Muscle of arm (tissue), 12 donors: ENCODE data around the gene FNDC1. TPM values are rescaled to one million over a fixed set of nuclear protein-coding genes. Genes with fewer than 3 reads are reported as not detected.
A peak's percentile ranks its signal among the peaks of the same experiment; 100 is the strongest.
"Not testable (repeated sequence)": the region's sequence is repeated elsewhere in the genome, so short reads cannot be mapped to it uniquely, and the experiment has no call there.

ENCODE experiments used
- DNase-seq: peaks from one replicate; pipeline ENCODE4 v3.0.0-alpha.2; 2013
- polyA plus RNA-seq, 12 donors: library from polyadenylated mRNA; unstranded; fragments of 120-200 nt; gene quantifications; one replicate each; pipeline ENCODE4 v1.2.1, GENCODE V29; 2013; ENCODE audit not compliant: insufficient read length in 12 of 12

FNDC1 gene
- polyA plus RNA-seq, 12 donors: 68.9 to 579 (median 202) TPM

DNA sequence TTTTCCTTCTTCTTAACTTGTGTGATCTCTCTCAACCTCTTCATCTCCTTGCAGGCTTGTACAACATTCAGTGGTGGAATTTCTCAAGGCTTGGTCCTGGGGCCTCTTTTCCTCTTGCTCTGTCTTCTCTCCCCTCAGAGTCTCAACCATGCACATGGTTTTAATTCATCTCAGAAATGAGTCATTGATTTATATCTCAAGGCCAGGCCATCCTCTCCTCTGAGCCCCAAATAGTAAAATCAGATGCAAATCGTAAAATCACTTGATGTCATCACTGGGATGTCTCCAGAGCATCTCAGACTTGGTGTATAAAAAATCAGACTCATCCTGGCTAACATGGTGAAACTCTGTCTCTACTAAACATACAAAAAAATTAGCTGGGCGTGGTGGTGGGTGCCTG is 85.0 kb downstream of the FNDC1 start:
- no peak for DNase-seq

DNA sequence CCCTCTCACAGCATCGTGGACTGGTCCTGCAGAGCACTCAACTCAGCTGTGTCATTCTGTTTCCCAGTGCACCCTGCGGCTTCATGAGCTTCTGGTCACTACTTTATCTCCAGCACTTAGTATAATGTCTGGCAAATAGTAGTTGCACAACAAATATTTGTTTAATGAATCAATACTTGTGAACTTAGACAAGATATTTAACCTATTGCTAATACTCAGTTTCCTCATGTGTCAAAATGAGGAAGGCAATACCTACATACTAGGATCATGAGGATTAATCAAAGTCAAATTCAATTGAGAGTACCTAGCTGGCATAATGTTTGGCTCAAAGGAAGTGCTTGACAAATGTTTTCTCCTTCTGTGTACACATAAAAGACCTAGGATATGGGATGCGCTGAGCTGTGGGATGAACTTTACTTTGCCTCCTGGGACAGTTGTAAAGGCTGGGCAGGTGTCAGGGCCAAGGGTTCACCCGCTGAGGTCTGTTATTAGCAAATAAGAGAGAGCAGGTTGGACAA is 86.3 kb downstream of the FNDC1 start:
- DNase-seq: no peak

DNA sequence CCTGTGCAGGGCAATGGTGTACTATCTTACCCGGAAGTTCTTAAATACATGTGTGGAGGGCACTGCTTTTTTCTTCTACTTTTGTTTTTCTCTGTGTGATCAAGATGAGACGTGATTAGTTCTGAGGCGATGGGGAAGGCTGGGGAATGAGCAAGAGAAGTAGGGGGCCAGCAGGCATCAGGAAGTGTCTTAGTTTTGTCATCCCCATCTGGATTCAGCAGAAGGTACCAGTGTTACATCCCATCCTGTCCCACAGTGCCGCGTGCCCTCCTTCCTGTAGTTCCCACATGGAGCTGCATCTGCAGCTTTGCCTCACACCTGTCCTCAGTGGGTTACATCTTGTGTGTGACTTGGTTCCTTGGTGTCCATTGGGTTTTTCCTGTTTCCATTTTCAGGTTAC is 86.9 kb downstream of the FNDC1 start:
- no peak for DNase-seq

DNA sequence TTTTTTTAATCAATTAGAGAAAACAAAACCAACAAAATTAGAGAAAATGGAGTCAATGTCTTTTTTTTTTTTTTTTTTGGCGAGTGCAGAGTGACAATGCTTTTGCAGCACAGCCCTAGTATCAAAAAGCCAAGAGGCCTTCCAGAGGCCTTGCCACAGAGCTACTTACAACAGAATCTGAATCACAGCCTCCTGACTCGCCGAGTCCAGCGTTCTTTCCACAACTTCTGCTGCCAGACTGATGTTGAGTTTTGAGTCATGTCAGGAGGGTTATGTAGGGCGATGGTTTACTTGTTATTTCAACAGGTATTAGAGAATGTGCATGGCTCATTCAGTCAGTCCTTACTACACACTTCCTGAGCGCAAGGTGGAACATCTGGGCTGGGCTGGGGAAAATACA is 88.6 kb downstream of the FNDC1 start:
- DNase-seq: no peak

- DNase-seq: peak; percentile 57
Observed at GRCh38 chr6:159259441-159260125, 90.4 kb downstream of the FNDC1 start.

DNA sequence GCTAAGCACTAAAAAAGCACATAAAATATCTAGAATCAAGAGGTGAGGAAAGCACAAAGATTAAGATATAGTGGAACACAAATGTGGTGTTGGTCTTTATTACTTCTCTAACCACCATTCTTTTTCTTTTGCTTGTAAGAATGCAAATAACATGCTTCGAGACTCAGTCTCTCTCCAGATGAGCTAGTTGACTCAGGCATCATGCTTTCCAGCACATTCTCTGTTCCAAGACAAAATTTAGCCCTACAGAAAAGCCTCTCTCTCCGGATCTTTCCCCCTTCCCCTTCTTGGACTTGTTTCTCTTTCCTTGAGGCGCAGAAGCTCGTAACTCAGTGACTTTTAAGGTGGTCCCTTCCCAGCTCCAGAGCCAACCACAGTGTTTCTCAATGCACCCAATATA is 91.0 kb downstream of the FNDC1 start:
- DNase-seq: no peak

DNA sequence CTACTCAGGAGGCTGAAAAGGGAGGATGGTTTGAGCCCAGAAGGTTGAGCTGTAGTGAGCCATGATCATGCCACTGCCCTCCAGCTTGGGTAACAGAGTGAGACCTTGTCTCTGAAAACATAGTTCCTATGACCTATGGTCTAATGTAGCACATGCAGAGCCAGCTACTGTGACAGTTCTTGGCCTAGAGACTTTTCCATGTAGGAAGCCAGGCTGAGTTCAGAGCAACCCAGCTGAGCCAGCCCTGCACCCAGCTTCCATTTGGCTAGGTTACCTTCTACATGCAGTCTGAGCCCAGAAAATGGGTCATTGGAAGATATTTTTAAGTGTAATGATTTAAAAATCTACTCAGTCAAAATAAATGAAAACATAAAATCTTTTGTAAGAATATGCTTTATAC is 92.8 kb downstream of the FNDC1 start:
- DNase-seq: no peak

DNA sequence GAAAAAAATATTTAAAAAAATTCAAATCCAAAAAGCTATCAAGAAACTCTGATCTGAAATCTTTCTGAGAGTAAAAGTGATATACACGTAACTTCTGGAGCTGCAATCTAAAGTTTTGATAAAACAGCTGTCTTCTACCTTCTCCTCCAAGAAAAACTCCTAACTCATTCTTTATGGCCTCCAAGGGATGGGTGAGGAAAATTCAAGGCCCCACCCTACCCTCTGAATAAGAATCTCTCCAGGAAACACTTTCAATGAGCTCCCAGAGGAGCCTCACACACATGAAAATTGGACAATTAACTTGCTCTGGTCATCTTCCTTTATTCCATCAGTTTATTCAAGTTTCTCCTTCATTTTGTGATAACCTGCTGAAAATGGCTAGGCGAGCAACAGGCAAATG is 93.4 kb downstream of the FNDC1 start:
- DNase-seq: no peak

DNA sequence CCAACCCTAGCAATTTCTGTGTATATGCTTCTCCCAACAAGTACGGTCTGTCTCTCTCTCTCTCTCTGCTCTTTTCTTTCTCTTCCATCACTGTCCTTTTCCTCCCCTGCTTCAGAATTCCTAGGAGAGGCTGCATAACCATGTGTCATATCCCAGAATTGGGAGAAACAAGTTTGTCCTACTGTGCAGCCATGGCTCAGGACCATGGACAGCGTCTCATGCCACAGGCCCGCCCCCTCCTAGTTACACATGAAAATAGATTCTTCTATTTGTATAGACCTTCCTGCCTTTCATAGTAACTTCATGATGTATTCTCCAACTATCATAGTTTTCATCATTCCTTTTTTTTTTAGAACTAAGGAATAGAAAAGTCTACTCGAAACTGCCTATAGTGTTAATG is 98.0 kb downstream of the FNDC1 start:
- peak; percentile 44 for DNase-seq

GRCh38 chr6:159268511-159268910 is 99.3 kb downstream of the FNDC1 start:
- DNase-seq: no peak

GRCh38 chr6:159271257-159271656 is 102.1 kb downstream of the FNDC1 start:
- DNase-seq: no peak

DNA sequence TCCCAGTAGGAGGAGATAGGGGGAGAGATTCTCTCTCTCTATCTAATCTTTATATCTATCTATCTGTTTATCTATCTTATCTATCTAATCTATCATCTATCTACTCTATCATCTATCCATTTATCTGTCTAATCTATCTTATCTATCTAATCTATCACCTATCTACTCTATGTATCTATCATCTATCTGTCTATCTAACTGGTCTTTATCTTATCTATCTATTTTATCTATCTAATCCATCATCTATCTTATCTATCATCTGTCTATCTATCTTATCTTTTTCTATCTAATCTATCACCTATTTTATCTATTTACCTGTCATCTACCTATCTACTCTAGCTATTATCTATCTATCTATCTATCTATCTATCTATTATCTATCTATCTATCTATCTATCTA is 109.4 kb downstream of the FNDC1 start:
- no peak for DNase-seq

- no peak for DNase-seq
Observed at GRCh38 chr6:159279790-159280277, 110.6 kb downstream of the FNDC1 start.

DNA sequence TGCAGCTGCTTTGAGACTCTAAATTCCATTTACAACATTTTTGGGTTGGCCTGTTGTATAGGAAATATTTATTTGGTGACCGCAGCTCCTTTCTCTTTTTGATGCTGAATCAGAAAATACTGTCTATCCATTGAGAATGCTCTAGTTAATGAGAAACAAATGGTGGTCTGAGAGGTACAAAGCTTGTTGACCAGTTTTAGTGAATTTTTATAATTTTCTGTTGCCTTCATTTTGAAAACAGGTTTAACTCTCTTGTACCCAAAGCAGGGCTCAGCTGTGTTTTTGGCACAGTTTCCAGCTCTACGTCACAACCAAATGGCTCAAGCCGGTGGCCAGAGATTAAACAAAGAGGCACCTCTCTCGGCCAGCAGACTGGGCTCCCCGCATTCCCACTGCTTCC is 113.2 kb downstream of the FNDC1 start:
- DNase-seq: peak; percentile 61

- DNase-seq: not testable (repeated sequence)
Observed at GRCh38 chr6:159284661-159285060, 115.5 kb downstream of the FNDC1 start.

- no peak for DNase-seq
Observed at GRCh38 chr6:159298840-159299239, 129.6 kb downstream of the FNDC1 start.

- no peak for DNase-seq
Observed at GRCh38 chr6:159299566-159299965, 130.4 kb downstream of the FNDC1 start.

GRCh38 chr6:159301277-159301676 is 132.1 kb downstream of the FNDC1 start:
- no peak for DNase-seq

DNA sequence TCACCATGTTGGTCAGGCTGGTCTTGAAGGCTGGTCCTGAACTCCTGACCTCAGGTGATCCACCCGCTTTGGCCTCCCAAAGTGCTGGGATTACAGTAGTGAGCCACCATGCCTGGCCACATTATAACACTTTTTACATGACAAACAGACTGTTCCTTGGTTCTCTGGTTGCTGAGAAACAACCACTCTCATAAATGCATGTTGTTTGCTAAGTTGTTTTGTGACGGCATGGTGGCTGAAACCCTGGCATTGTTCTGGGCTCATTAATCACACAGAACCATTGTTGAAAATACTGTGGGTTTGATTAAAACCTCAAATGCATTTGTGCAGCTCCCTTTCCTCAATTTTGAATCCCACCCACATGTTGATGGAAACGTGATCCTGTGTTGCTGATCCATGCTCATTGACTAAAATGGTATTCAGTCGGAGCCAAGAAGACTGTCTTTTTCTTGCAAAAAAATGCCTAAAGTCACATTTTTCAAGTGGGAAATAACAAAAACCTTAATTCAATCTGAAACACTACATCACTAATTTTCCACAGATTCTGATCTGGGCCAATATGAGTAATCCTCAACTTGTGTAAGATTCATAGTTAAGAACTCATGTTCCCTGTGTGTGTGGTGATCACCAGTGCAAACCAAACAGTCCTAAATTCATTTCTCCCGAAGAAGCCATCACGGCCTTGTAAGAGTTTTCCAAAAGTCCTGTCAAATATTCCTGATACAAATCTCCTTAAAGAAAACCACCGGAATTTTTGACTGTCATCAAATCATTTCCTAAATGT is 132.8 kb downstream of the FNDC1 start:
- DNase-seq: no peak

DNA sequence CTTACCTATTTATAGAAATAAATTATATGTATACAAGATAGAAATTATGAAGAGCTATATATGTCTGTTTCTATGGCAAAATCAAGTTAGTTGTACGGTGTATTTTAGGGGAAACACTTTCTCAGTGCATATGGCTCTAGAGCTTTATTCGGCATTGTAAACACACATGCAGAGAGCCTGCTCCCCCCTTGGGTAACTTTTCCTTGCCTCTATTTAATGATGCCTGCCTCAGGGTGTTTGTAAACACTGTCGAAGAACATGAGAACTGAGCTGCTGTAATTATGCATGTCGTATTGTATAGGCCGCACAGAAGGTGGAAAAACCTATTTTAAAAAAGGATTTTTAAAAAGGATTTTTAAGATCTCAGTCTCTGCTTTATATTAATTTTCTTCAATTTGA is 133.4 kb downstream of the FNDC1 start:
- no peak for DNase-seq

DNA sequence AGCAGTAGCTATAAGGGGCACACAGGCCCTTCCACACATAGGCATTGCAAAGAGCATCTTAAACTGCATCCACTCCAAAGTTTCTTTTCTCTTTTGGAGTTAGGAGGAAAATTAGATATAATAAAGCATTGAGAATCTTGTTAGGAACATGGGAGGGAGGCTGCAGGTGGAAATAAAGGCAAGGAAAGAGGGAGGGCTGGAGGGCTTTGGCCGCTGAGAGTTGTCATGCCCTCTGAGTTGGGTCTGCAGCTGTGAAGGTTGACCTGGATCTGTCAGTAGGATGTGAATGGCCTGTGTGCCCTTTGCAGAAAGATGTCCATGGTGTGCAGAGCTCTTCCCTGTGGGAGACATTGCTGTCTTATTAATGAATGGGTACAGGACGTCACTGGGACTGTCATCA is 134.0 kb downstream of the FNDC1 start:
- no peak for DNase-seq

DNA sequence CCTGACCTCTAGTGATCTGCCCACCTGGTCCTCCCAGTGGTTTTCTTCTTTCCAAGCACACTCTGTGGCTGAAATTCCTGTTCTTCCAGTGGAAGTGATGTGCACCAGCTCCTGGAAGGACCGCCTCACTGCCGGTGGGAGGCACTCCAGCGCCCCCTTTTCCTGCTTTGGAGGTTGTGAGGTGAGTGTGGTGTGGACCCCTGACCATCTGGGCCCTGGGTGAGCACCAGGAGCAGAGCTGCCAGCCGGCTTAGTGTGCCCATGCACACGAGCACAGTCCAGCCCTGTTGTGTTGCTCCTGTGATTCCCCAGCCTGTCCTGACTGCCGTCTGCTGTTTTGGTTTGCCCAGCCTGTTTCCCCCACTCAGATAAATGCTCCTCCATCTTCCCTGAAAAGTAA is 134.6 kb downstream of the FNDC1 start:
- DNase-seq: no peak

- no peak for DNase-seq
Observed at GRCh38 chr6:159304641-159305040, 135.4 kb downstream of the FNDC1 start.
